UCSD-AML1 (cell line): ENCODE results near the gene MYT1.

ENCODE experiments used
- DNase-seq: peaks from one replicate; lab custom pipeline; 2025; ENCODE audit not compliant: unreplicated experiment; lab: John Stamatoyannopoulos, UW

MYT1 gene

GRCh38 chr20:64188682-64189529 is 24.7 kb downstream of the MYT1 start:
- DNase-seq: no peak

- no peak for DNase-seq
These were observed 25.3 kb downstream of the MYT1 start for GRCh38 chr20:64189530-64189966.

GRCh38 chr20:64189986-64190385 is 25.7 kb downstream of the MYT1 start:
- DNase-seq: no peak

- no peak for DNase-seq
These were observed 26.8 kb downstream of the MYT1 start for GRCh38 chr20:64191002-64191401.

- no peak for DNase-seq
These were observed 28.2 kb downstream of the MYT1 start for GRCh38 chr20:64192406-64192805.

GRCh38 chr20:64193058-64193457 is 28.8 kb downstream of the MYT1 start:
- DNase-seq: no peak

GRCh38 chr20:64194269-64194668 is 30.0 kb downstream of the MYT1 start:
- no peak for DNase-seq

GRCh38 chr20:64196309-64196708 is 32.1 kb downstream of the MYT1 start:
- DNase-seq: no peak

- DNase-seq: no peak
These were observed 32.6 kb downstream of the MYT1 start for GRCh38 chr20:64196847-64197306.

GRCh38 chr20:64198347-64198746 is 34.1 kb downstream of the MYT1 start:
- DNase-seq: no peak

GRCh38 chr20:64199395-64199794 is 35.1 kb downstream of the MYT1 start:
- DNase-seq: no peak

GRCh38 chr20:64200740-64201139 is 36.5 kb downstream of the MYT1 start:
- no peak for DNase-seq

- DNase-seq: no peak
These were observed 37.4 kb downstream of the MYT1 start for GRCh38 chr20:64201653-64202052.

GRCh38 chr20:64203037-64203777 is 39.0 kb downstream of the MYT1 start:
- no peak for DNase-seq

- no peak for DNase-seq
These were observed 41.4 kb downstream of the MYT1 start for GRCh38 chr20:64205611-64206026.

GRCh38 chr20:64206614-64207013 is 42.4 kb downstream of the MYT1 start:
- no peak for DNase-seq

GRCh38 chr20:64207641-64208590 is 43.7 kb downstream of the MYT1 start:
- no peak for DNase-seq

- DNase-seq: no peak
These were observed 44.9 kb downstream of the MYT1 start for GRCh38 chr20:64209148-64209547.

GRCh38 chr20:64210656-64211369 is 46.6 kb downstream of the MYT1 start:
- DNase-seq: no peak

GRCh38 chr20:64211874-64212658 is 47.8 kb downstream of the MYT1 start:
- no peak for DNase-seq
